ENCODE measurements around the gene MRO. TPM values are rescaled to one million over a fixed set of nuclear protein-coding genes. Genes with fewer than 3 reads are reported as not detected.

Gene MRO
- total RNA-seq, 4 donors from 2014 or later: 3.9 to 13.3 (median 11.2) TPM

- Histone ChIP-seq H3K27ac (no peak overlapping the region), H3K36me3 (no peaks in the 10 kb centered on the region), H3K27me3 (no peaks in the 10 kb centered on the region), H3K4me3 (replicated peaks in 1 of 3) (no peak overlapping the region), H3K9me3 (no peaks in the 10 kb centered on the region), H3K4me1 (no peaks in the 10 kb centered on the region)
- intact Hi-C loops (cut with DNase I): no loop called here
- TF ChIP-seq CTCF (IDR thresholded peaks at IDR 0.05): no peak
- TF ChIP-seq POLR2A (IDR thresholded peaks at IDR 0.05): no peak
- no peak for DNase-seq
- WGBS, 2 donors: 89 to 91% methylated on average over 4 of the region's 4 CpGs
Measured at GRCh38 chr18:50791599-50792438, 28.0 kb downstream of the MRO start.

GRCh38 chr18:50790948-50791347 is 28.9 kb downstream of the MRO start:
- Histone ChIP-seq H3K4me3 (replicated peaks in 1 of 3) (no peak overlapping the region), H3K27me3 (no peaks in the 10 kb centered on the region), H3K9me3 (no peaks in the 10 kb centered on the region), H3K27ac (no peak overlapping the region), H3K36me3 (no peaks in the 10 kb centered on the region), H3K4me1 (no peaks in the 10 kb centered on the region)
- WGBS, 2 donors: 70 to 83% methylated on average over 3 of the region's 3 CpGs
- intact Hi-C loops (cut with DNase I): no loop called here
- TF ChIP-seq CTCF (IDR thresholded peaks at IDR 0.05) (no peak), POLR2A (IDR thresholded peaks at IDR 0.05) (no peak)
- DNase-seq: no peak

- H3K27me3 ChIP-seq: no peaks in the 10 kb centered on the region
- no peak overlapping the region for H3K4me3 ChIP-seq (replicated peaks in 1 of 3)
- intact Hi-C loops (cut with DNase I): no loop called here
- TF ChIP-seq POLR2A (IDR thresholded peaks at IDR 0.05): no peak
- no peak for TF ChIP-seq CTCF (IDR thresholded peaks at IDR 0.05)
- H3K36me3 ChIP-seq: no peaks in the 10 kb centered on the region
- H3K9me3 ChIP-seq: no peaks in the 10 kb centered on the region
- 69 to 76% methylated on average over 4 of the region's 4 CpGs for WGBS, 2 donors
- H3K27ac ChIP-seq: no peak overlapping the region
- no peak for DNase-seq
- H3K4me1 ChIP-seq: no peaks in the 10 kb centered on the region
Measured at GRCh38 chr18:50790241-50790640, 29.6 kb downstream of the MRO start.

- intact Hi-C loops (cut with DNase I): loop anchor here (5.0 kb wide), 1 partner anchor 281 kb away; no protein-coding TSS in a partner anchor
- H3K4me1 ChIP-seq: no peaks in the 10 kb centered on the region
- TF ChIP-seq POLR2A (IDR thresholded peaks at IDR 0.05) (no peak), CTCF (IDR thresholded peaks at IDR 0.05) (no peak)
Measured at GRCh38 chr18:50788284-50788683, 31.5 kb downstream of the MRO start.

GRCh38 chr18:50786864-50787263 is 33.0 kb downstream of the MRO start:
- Histone ChIP-seq H3K27me3 (no peaks in the 10 kb centered on the region), H3K4me3 (replicated peaks in 1 of 3) (no peak overlapping the region), H3K36me3 (no peaks in the 10 kb centered on the region), H3K4me1 (no peaks in the 10 kb centered on the region), H3K27ac (no peak overlapping the region), H3K9me3 (no peaks in the 10 kb centered on the region)
- no peak for TF ChIP-seq CTCF (IDR thresholded peaks at IDR 0.05)
- no peak for TF ChIP-seq POLR2A (IDR thresholded peaks at IDR 0.05)
- intact Hi-C loops (cut with DNase I): loop anchor here (5.0 kb wide), 1 partner anchor 280 kb away; no protein-coding TSS in a partner anchor
- no peak for DNase-seq
- 84 to 86% methylated on average over 3 of the region's 3 CpGs for WGBS, 2 donors

More at GRCh38 chr18:50788284-50788683, 31.5 kb downstream of the MRO start:
- Histone ChIP-seq H3K27ac (no peak overlapping the region), H3K9me3 (no peaks in the 10 kb centered on the region), H3K27me3 (no peaks in the 10 kb centered on the region), H3K4me3 (replicated peaks in 1 of 3) (no peak overlapping the region), H3K36me3 (no peaks in the 10 kb centered on the region)
- DNase-seq: no peak
- WGBS, 2 donors: 75 to 82% methylated on average over 6 of the region's 6 CpGs

Measured in thyroid gland (tissue), 4 donors.